ENCODE data around the gene SEPTIN7.

- TF ChIP-seq CTCF (IDR thresholded peaks at IDR 0.05 in 4 of 5, conservative IDR thresholded peaks at IDR 0.05 in 1 of 5): no peak
- no peak for TF ChIP-seq POLR2A (IDR thresholded peaks at IDR 0.05)
Observed at GRCh38 chr7:35817930-35818329, 17.1 kb downstream of the SEPTIN7 start.

Data from gastrocnemius medialis (tissue), 4 donors.